C4-2B (cell line): Measurements from ENCODE around the gene C4orf50.

ENCODE experiments used
- CTCF ChIP-seq: fragments of 450-650 bp; conservative IDR thresholded peaks from 2 replicates; pipeline ENCODE4 v1.5.1; 2017; ENCODE audit warnings: mild to moderate bottlenecking
- ZFX ChIP-seq: fragments of 450-650 bp; IDR thresholded peaks from 2 replicates; pipeline ENCODE4 v1.6.1; 2017

- TF ChIP-seq CTCF (no peak), ZFX (no peak)
These were observed 30.3 kb upstream of the C4orf50 start for GRCh38 chr4:6048537-6048936.
